Mammary epithelial cell (primary cell): ENCODE data around the gene CTNND1.

Source experiments
- EZH2 ChIP-seq: IDR thresholded peaks from 2 replicates; pipeline ENCODE4 v1.6.1; 2012; ENCODE audit warnings: low read length, inconsistent platforms, borderline replicate concordance
- TF ChIP-seq, protein P1 (sequence below), 2 donors: IDR thresholded peaks in 1 of 2; conservative IDR thresholded peaks in 1 of 2; 2 replicates each; pipeline ENCODE4 v1.5.1; 2011 to 2012; ENCODE audit warnings: inconsistent platforms in 2 of 2, low read length in 2 of 2, mild to moderate bottlenecking in 2 of 2, control low read depth in 1 of 2, low read depth in 1 of 2; ENCODE audit not compliant: insufficient read depth in 1 of 2; ENCODE audit errors: extremely low read depth in 1 of 2

DNA sequence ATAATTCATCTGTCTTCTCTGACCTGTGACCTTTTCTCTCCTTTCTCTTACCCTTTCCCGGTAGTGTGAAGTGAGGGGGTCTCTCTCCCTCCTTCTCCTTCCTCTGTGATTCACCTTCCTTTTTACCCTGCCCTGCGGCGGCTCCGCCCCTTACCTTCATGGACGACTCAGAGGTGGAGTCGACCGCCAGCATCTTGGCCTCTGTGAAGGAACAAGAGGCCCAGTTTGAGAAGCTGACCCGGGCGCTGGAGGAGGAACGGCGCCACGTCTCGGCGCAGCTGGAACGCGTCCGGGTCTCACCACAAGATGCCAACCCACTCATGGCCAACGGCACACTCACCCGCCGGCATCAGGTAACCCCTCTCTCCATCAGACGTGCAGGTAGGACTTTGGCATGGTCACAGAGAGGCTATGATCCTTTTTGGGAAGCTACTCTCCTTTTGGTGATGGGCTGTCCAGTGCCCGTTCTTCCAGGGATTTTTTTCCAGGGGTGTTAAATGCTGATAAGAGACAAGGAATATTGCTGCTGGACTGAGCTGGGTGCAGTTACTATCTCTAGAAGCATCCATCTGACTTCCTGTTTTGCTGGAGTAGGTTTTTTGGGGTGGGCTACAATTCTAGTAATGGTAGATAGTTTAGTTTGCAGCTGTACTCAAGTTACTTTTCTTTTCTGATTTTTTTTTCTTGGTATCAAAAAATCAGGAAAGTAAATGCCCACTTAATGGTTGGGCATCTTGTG is 29.9 kb downstream of the CTNND1 start:
- TF ChIP-seq, protein P1, sequence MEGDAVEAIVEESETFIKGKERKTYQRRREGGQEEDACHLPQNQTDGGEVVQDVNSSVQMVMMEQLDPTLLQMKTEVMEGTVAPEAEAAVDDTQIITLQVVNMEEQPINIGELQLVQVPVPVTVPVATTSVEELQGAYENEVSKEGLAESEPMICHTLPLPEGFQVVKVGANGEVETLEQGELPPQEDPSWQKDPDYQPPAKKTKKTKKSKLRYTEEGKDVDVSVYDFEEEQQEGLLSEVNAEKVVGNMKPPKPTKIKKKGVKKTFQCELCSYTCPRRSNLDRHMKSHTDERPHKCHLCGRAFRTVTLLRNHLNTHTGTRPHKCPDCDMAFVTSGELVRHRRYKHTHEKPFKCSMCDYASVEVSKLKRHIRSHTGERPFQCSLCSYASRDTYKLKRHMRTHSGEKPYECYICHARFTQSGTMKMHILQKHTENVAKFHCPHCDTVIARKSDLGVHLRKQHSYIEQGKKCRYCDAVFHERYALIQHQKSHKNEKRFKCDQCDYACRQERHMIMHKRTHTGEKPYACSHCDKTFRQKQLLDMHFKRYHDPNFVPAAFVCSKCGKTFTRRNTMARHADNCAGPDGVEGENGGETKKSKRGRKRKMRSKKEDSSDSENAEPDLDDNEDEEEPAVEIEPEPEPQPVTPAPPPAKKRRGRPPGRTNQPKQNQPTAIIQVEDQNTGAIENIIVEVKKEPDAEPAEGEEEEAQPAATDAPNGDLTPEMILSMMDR (conservative IDR thresholded peaks at IDR 0.05 in 1 of 2, IDR thresholded peaks at IDR 0.05 in 1 of 2; ENCODE audit: extremely low read depth in 1 of 2, insufficient read depth in 1 of 2, low read depth in 1 of 2, low read length in 2 of 2), result no peak
- no peak for TF ChIP-seq EZH2
